ENCODE results near the gene IRF5.

GRCh38 chr7:128888039-128888755, 49.5 kb upstream of the IRF5 start:
- TF ChIP-seq GATA3 (IDR thresholded peaks at IDR 0.05; ENCODE audit: low read depth, low read length), result no peak
- TF ChIP-seq GATA2 (IDR thresholded peaks at IDR 0.05; ENCODE audit: low read depth, low read length), result no peak
